PC-9 (cell line): ENCODE measurements around the gene SOAT2. TPM values are rescaled to one million over a fixed set of nuclear protein-coding genes. Genes with fewer than 3 reads are reported as not detected.

Experiments used
- BruUV-seq: library from RNA; stranded (reverse); fragments of 400-500 nt; replicated peaks from 2 replicates; lab custom pipeline; 2021; lab: Mats Ljungman, UMichigan
- CTCF ChIA-PET: fragments of 300-600 bp; sonication (Branson Sonifier 250); formaldehyde crosslinking; loops from one replicate; lab custom pipeline; 2022; ENCODE audit warnings: antibody characterized with exemption; lab: Charles Lee
- POLR2A ChIA-PET: fragments of 300-600 bp; sonication (Branson Sonifier 250); formaldehyde crosslinking; loops from one replicate; lab custom pipeline; 2022; ENCODE audit warnings: antibody characterized with exemption; ENCODE audit not compliant: unreplicated experiment; lab: Charles Lee
- DNase-seq, 2 experiments: peaks; one replicate each; pipeline versions ENCODE4 v3.0.0 to v3.0.0-alpha.2; 2015 to 2022; ENCODE audit warnings: mixed read lengths in 1 of 2
- H2AFZ ChIP-seq: fragments of 200-600 bp; sonication (generic); 2 replicates; pipeline ENCODE4 v1.8.1; 2017; ENCODE audit warnings: antibody characterized with exemption
- H3F3A ChIP-seq: fragments of 200-600 bp; sonication (generic); 2 replicates; pipeline ENCODE4 v1.8.1; 2017; ENCODE audit warnings: antibody characterized with exemption, mild to moderate bottlenecking, low read depth; ENCODE audit not compliant: insufficient read depth
- H3K27ac ChIP-seq: fragments of 200-600 bp; sonication (generic); 2 replicates; pipeline ENCODE4 v1.6.1; 2016; ENCODE audit warnings: mixed run types
- H3K27me3 ChIP-seq: fragments of 200-600 bp; sonication (generic); 2 replicates; pipeline ENCODE4 v1.6.1; 2016; ENCODE audit warnings: low read depth, mixed run types; ENCODE audit not compliant: insufficient read depth
- H3K36me3 ChIP-seq: fragments of 200-600 bp; sonication (generic); 2 replicates; pipeline ENCODE4 v1.6.1; 2016; ENCODE audit warnings: low read depth, mixed run types
- H3K4me1 ChIP-seq: fragments of 200-600 bp; sonication (generic); replicated peaks from 2 replicates; pipeline ENCODE4 v1.6.1; 2016; ENCODE audit warnings: mixed run types; ENCODE audit not compliant: insufficient read depth
- H3K4me2 ChIP-seq: fragments of 200-600 bp; sonication (generic); 2 replicates; pipeline ENCODE4 v1.6.1; 2017; ENCODE audit warnings: mixed run types
- H3K4me3 ChIP-seq: fragments of 200-600 bp; sonication (generic); 2 replicates; pipeline ENCODE4 v1.6.1; 2016; ENCODE audit warnings: mixed run types
- H3K79me2 ChIP-seq: fragments of 200-600 bp; sonication (generic); 2 replicates; pipeline ENCODE4 v1.6.1; 2017; ENCODE audit warnings: low read depth, mixed run types
- H3K9me2 ChIP-seq: fragments of 200-600 bp; sonication (generic); 2 replicates; pipeline ENCODE4 v1.8.1; 2017; ENCODE audit warnings: mild to moderate bottlenecking; ENCODE audit not compliant: insufficient read depth
- H3K9me3 ChIP-seq: fragments of 200-600 bp; sonication (generic); 2 replicates; pipeline ENCODE4 v1.8.1; 2016; ENCODE audit warnings: low read depth; ENCODE audit not compliant: insufficient read depth
- H4K20me1 ChIP-seq: fragments of 200-600 bp; sonication (generic); 2 replicates; pipeline ENCODE4 v1.8.1; 2017; ENCODE audit not compliant: insufficient read depth
- EZH2 ChIP-seq: fragments of 200-600 bp; sonication (generic); IDR thresholded peaks from 2 replicates; pipeline ENCODE4 v1.8.0; 2017; ENCODE audit warnings: antibody characterized with exemption, low read depth
- intact Hi-C: fragments of 100-400 bp; cut with micrococcal nuclease; formaldehyde crosslinking; loops from one replicate; pipeline ENCODE4 v1.10.0; 2022; ENCODE audit not compliant: unreplicated experiment
- total RNA-seq: library from RNA; stranded (reverse); gene quantifications from 2 replicates; pipeline ENCODE4 v1.2.3, GENCODE V29; 2021
- TF ChIP-seq, protein P1 (sequence below): fragments of 200-600 bp; sonication (generic); conservative IDR thresholded peaks from 2 replicates; pipeline ENCODE4 v1.6.1; 2017; ENCODE audit warnings: mixed run types, antibody characterized with exemption, mild to moderate bottlenecking, moderate library complexity

Gene SOAT2
- total RNA-seq, 1 experiment from 2014 or later, result 0.79 TPM

DNA sequence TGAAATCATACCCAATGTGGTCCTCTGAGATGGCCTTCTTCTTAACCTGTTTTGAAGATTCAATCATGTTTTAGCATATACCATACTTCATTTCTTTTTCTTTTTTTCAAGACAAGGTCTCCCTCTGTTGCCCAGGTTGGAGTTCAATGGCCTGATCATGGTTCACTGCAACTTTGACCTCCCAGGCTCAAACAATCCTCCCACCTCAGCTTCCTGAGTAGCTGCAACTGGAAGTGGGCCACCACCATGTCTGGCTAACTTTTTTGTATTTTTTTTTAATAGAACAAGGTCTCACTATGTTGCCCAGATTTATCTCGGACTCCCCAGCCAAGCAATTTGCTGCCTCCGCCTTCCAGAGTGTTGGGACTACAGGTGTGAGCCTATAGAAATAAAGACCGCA is 30.4 kb downstream of the SOAT2 start:
- no peaks in the 10 kb centered on the region for H3K27me3 ChIP-seq
- H3K4me1 ChIP-seq, result no peaks in the 10 kb centered on the region
- H3K4me2 ChIP-seq, result no peak overlapping the region
- intact Hi-C loops, result no loop called here
- no peaks in the 10 kb centered on the region for H3K36me3 ChIP-seq
- DNase-seq, result no peak
- no peaks in the 10 kb centered on the region for H3F3A ChIP-seq
- no peaks in the 10 kb centered on the region for H3K79me2 ChIP-seq
- H3K4me3 ChIP-seq, result no peak overlapping the region
- H3K27ac ChIP-seq, result no peak overlapping the region
- no peaks in the 10 kb centered on the region for H3K9me2 ChIP-seq
- no peaks in the 10 kb centered on the region for H4K20me1 ChIP-seq
- no peaks in the 10 kb centered on the region for H3K9me3 ChIP-seq
- ChIA-PET POLR2A (no interaction called here), CTCF (no interaction called here)
- TF ChIP-seq, protein P1, sequence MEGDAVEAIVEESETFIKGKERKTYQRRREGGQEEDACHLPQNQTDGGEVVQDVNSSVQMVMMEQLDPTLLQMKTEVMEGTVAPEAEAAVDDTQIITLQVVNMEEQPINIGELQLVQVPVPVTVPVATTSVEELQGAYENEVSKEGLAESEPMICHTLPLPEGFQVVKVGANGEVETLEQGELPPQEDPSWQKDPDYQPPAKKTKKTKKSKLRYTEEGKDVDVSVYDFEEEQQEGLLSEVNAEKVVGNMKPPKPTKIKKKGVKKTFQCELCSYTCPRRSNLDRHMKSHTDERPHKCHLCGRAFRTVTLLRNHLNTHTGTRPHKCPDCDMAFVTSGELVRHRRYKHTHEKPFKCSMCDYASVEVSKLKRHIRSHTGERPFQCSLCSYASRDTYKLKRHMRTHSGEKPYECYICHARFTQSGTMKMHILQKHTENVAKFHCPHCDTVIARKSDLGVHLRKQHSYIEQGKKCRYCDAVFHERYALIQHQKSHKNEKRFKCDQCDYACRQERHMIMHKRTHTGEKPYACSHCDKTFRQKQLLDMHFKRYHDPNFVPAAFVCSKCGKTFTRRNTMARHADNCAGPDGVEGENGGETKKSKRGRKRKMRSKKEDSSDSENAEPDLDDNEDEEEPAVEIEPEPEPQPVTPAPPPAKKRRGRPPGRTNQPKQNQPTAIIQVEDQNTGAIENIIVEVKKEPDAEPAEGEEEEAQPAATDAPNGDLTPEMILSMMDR, result no peak
- TF ChIP-seq EZH2, result no peak
- BruUV-seq, result no TSS peak
- H2AFZ ChIP-seq, result no peak overlapping the region

GRCh38 chr12:53143355-53143754 is 40.1 kb downstream of the SOAT2 start:
- POLR2A ChIA-PET, result interaction anchor here (0.7 kb wide), 1 partner anchor 40 kb away, joined by 20 read pairs; the partner anchor contains the start of gene SOAT2
- no peaks in the 10 kb centered on the region for H3K27me3 ChIP-seq
- H3K9me2 ChIP-seq, result no peaks in the 10 kb centered on the region
- no peaks in the 10 kb centered on the region for H3K9me3 ChIP-seq
- H3K27ac ChIP-seq, result no peak overlapping the region
- H3F3A ChIP-seq, result 0 out of 2 replicates have a peak, but pooled peaks cover 12% of the 10 kb centered on the region
- 0 out of 2 replicates have a peak overlapping the region, but pooled peaks have one; percentile 43 for H2AFZ ChIP-seq
- H3K4me2 ChIP-seq, result no peak overlapping the region
- DNase-seq, result no peak
- H3K4me1 ChIP-seq, result no peaks in the 10 kb centered on the region
- H3K79me2 ChIP-seq, result no peaks in the 10 kb centered on the region
- BruUV-seq, result no TSS peak
- no peak overlapping the region for H3K4me3 ChIP-seq
- no peaks in the 10 kb centered on the region for H4K20me1 ChIP-seq
- no peaks in the 10 kb centered on the region for H3K36me3 ChIP-seq
- CTCF ChIA-PET, result no interaction called here
- intact Hi-C loops, result no loop called here
- no peak for TF ChIP-seq EZH2
- TF ChIP-seq, protein P1, result no peak

GRCh38 chr12:53145383-53146260 is 42.3 kb downstream of the SOAT2 start:
- Histone ChIP-seq H3K4me1 (no peaks in the 10 kb centered on the region), H3F3A (0 out of 2 replicates have a peak, but pooled peaks cover 12% of the 10 kb centered on the region), H4K20me1 (no peaks in the 10 kb centered on the region), H3K9me2 (no peaks in the 10 kb centered on the region), H3K4me2 (no peak overlapping the region), H3K27ac (no peak overlapping the region), H2AFZ (no peak overlapping the region), H3K79me2 (no peaks in the 10 kb centered on the region), H3K4me3 (no peak overlapping the region), H3K36me3 (no peaks in the 10 kb centered on the region), H3K27me3 (no peaks in the 10 kb centered on the region), H3K9me3 (no peaks in the 10 kb centered on the region)
- no peak for DNase-seq
- TF ChIP-seq, protein P1, result no peak
- no peak for TF ChIP-seq EZH2
- ChIA-PET CTCF (no interaction called here), POLR2A (no interaction called here)
- BruUV-seq, result no TSS peak
- intact Hi-C loops, result no loop called here
